Measurements from ENCODE around the gene FAHD2B.
A peak's percentile ranks its signal among the peaks of the same experiment; 100 is the strongest.
"Not testable (repeated sequence)": the region's sequence is repeated elsewhere in the genome, so short reads cannot be mapped to it uniquely, and the experiment has no call there.

The FAHD2B gene

GRCh38 chr2:97094772-97095611 lies at the start of gene FAHD2B:
Gene FAHD2B, minus strand, starts transcription at chr2:97094882. Its CDS starts 3,176 bp downstream, at chr2:97091706.
- not testable (repeated sequence) for H3K4me1 ChIP-seq (ENCODE audit: control insufficient read depth, insufficient read depth, low read length); H3K36me3 ChIP-seq (ENCODE audit: control insufficient read depth in 2 of 2, insufficient read depth in 2 of 2, low read length in 2 of 2); H3K9me3 ChIP-seq (ENCODE audit: control insufficient read depth in 2 of 2, low read length in 2 of 2); H3K27me3 ChIP-seq (ENCODE audit: control insufficient read depth in 1 of 2, insufficient read depth in 2 of 2, low read length in 2 of 2)
- peak within 1 kb of the TSS; percentile 41 for H3K27ac ChIP-seq (ENCODE audit: low read length)
- H3K9ac ChIP-seq (ENCODE audit: low read length in 2 of 2) = peak within 1 kb of the TSS; percentile 45 to 51
- H3K4me3 ChIP-seq (ENCODE audit: low read length in 2 of 2) = peak within 1 kb of the TSS; percentile 53 to 64

DNA sequence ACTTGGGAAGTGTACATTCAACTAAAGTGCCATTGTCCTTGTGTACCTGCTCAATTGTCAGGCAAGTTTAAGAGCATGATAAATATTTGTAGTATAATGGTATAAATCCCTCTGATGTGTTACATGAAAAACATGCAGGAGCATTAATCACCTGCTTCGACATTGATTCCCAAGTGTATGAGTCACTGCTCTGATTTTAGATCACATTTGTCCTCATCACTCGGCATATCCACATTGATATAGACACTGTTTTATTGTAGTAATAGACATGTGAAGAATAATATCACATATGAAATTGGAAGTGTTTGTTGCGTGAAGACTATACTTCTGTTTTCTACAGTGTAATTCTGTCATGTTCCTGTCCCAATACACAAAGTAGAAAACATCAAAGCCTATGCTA lies 49.3 kb upstream of the FAHD2B start:
- not testable (repeated sequence) for H3K9me3 ChIP-seq (ENCODE audit: control insufficient read depth in 2 of 2, low read length in 2 of 2); H3K27me3 ChIP-seq (ENCODE audit: control insufficient read depth in 1 of 2, insufficient read depth in 2 of 2, low read length in 2 of 2); H3K36me3 ChIP-seq (ENCODE audit: control insufficient read depth in 2 of 2, insufficient read depth in 2 of 2, low read length in 2 of 2); H3K9ac ChIP-seq (ENCODE audit: low read length in 2 of 2); H3K27ac ChIP-seq (ENCODE audit: low read length); H3K4me1 ChIP-seq (ENCODE audit: control insufficient read depth, insufficient read depth, low read length); H3K4me3 ChIP-seq (ENCODE audit: low read length in 2 of 2)

DNA sequence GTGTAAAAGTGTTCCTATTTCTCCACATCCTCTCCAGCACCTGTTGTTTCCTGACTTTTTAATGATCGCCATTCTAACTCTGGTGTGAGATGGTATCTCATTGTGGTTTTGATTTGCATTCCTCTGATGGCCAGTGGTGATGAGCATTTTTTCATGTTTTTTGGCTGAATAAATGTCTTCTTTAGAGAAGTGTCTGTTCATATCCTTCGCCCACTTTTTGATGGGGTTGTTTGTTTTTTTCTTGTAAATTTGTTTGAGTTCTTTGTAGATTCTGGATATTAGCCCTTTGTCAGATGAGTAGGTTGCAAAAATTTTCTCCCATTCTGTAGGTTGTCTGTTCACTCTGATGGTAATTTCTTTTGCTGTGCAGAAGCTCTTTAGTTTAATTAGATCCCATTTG lies 34.4 kb upstream of the FAHD2B start:
- not testable (repeated sequence) for H3K9me3 ChIP-seq (ENCODE audit: control insufficient read depth in 2 of 2, low read length in 2 of 2); H3K27ac ChIP-seq (ENCODE audit: low read length); H3K4me1 ChIP-seq (ENCODE audit: control insufficient read depth, insufficient read depth, low read length); H3K4me3 ChIP-seq (ENCODE audit: low read length in 2 of 2); H3K27me3 ChIP-seq (ENCODE audit: control insufficient read depth in 1 of 2, insufficient read depth in 2 of 2, low read length in 2 of 2); H3K36me3 ChIP-seq (ENCODE audit: control insufficient read depth in 2 of 2, insufficient read depth in 2 of 2, low read length in 2 of 2); H3K9ac ChIP-seq (ENCODE audit: low read length in 2 of 2)

- H3K4me3 ChIP-seq (ENCODE audit: low read length in 2 of 2) = peak overlapping the region; percentile 57 to 80
- H3K4me1 ChIP-seq (ENCODE audit: control insufficient read depth, insufficient read depth, low read length); H3K27me3 ChIP-seq (ENCODE audit: control insufficient read depth in 1 of 2, insufficient read depth in 2 of 2, low read length in 2 of 2); H3K36me3 ChIP-seq (ENCODE audit: control insufficient read depth in 2 of 2, insufficient read depth in 2 of 2, low read length in 2 of 2); H3K9me3 ChIP-seq (ENCODE audit: control insufficient read depth in 2 of 2, low read length in 2 of 2): not testable (repeated sequence)
- H3K9ac ChIP-seq (ENCODE audit: low read length in 2 of 2) = peak overlapping the region; percentile 73 to 75
- H3K27ac ChIP-seq (ENCODE audit: low read length) = peak overlapping the region; percentile 41
These were observed 19.2 kb upstream of the FAHD2B start for GRCh38 chr2:97113882-97114255.

- peak within 1 kb of the TSS; percentile 71 to 80 for H3K4me3 ChIP-seq (ENCODE audit: low read length in 2 of 2)
- not testable (repeated sequence) for H3K4me1 ChIP-seq (ENCODE audit: control insufficient read depth, insufficient read depth, low read length); H3K9me3 ChIP-seq (ENCODE audit: control insufficient read depth in 2 of 2, low read length in 2 of 2); H3K36me3 ChIP-seq (ENCODE audit: control insufficient read depth in 2 of 2, insufficient read depth in 2 of 2, low read length in 2 of 2); H3K27me3 ChIP-seq (ENCODE audit: control insufficient read depth in 1 of 2, insufficient read depth in 2 of 2, low read length in 2 of 2)
- peak within 1 kb of the TSS; percentile 67 for H3K27ac ChIP-seq (ENCODE audit: low read length)
- H3K9ac ChIP-seq (ENCODE audit: low read length in 2 of 2) = peak within 1 kb of the TSS; percentile 73 to 76
These were observed 18.6 kb upstream of the FAHD2B start, which contains the start of gene ANKRD36 for GRCh38 chr2:97113050-97113881. Gene ANKRD36, plus strand, starts transcription at chr2:97113153. Its CDS starts 587 bp downstream, at chr2:97113740.

GRCh38 chr2:97112320-97113049 lies 17.8 kb upstream of the FAHD2B start:
- Histone ChIP-seq H3K27ac (ENCODE audit: low read length) (peak overlapping the region; percentile 67), H3K9ac (ENCODE audit: low read length in 2 of 2) (peak overlapping the region; percentile 60 to 76), H3K4me3 (ENCODE audit: low read length in 2 of 2) (peak overlapping the region; percentile 71 to 80)
- H3K4me1 ChIP-seq (ENCODE audit: control insufficient read depth, insufficient read depth, low read length); H3K36me3 ChIP-seq (ENCODE audit: control insufficient read depth in 2 of 2, insufficient read depth in 2 of 2, low read length in 2 of 2); H3K9me3 ChIP-seq (ENCODE audit: control insufficient read depth in 2 of 2, low read length in 2 of 2); H3K27me3 ChIP-seq (ENCODE audit: control insufficient read depth in 1 of 2, insufficient read depth in 2 of 2, low read length in 2 of 2): not testable (repeated sequence)

- not testable (repeated sequence) for H3K4me3 ChIP-seq (ENCODE audit: low read length in 2 of 2); H3K4me1 ChIP-seq (ENCODE audit: control insufficient read depth, insufficient read depth, low read length); H3K27me3 ChIP-seq (ENCODE audit: control insufficient read depth in 1 of 2, insufficient read depth in 2 of 2, low read length in 2 of 2)
These were observed 16.6 kb upstream of the FAHD2B start for GRCh38 chr2:97111246-97111645.

GRCh38 chr2:97106878-97107277 lies 12.2 kb upstream of the FAHD2B start:
- H3K9ac ChIP-seq (ENCODE audit: low read length in 2 of 2); H3K27ac ChIP-seq (ENCODE audit: low read length); H3K4me1 ChIP-seq (ENCODE audit: control insufficient read depth, insufficient read depth, low read length); H3K4me3 ChIP-seq (ENCODE audit: low read length in 2 of 2); H3K9me3 ChIP-seq (ENCODE audit: control insufficient read depth in 2 of 2, low read length in 2 of 2); H3K36me3 ChIP-seq (ENCODE audit: control insufficient read depth in 2 of 2, insufficient read depth in 2 of 2, low read length in 2 of 2); H3K27me3 ChIP-seq (ENCODE audit: control insufficient read depth in 1 of 2, insufficient read depth in 2 of 2, low read length in 2 of 2): not testable (repeated sequence)

More at GRCh38 chr2:97111246-97111645, 16.6 kb upstream of the FAHD2B start:
- not testable (repeated sequence) for H3K36me3 ChIP-seq (ENCODE audit: control insufficient read depth in 2 of 2, insufficient read depth in 2 of 2, low read length in 2 of 2); H3K9me3 ChIP-seq (ENCODE audit: control insufficient read depth in 2 of 2, low read length in 2 of 2); H3K9ac ChIP-seq (ENCODE audit: low read length in 2 of 2); H3K27ac ChIP-seq (ENCODE audit: low read length)

DNA sequence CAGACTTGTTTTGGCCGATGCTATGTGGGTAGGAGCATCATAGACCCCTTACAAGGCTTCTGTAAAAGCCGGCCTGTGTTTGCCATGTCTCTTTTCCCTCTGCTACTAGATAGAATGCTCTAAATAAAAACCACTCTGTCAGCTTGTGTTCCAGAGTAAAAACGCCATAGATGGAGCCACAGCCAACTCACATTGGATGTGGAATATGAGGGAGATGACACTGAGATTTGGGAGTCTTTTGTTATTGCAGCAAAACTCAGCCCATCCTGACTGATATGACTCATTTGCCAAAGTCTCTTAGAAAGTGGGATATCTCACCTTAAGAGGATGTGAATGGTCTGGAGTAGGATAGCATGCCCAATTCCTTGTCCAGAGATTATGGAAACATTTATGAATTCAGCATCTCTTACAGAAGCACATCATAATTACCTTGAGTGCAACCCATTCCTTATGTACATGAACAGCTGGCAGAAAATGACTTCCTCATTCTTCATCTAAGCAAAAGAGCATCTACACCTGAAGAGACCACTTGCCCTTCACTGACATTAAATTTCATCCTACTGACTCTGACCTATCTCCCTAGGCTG lies 4.2 kb upstream of the FAHD2B start:
- not testable (repeated sequence) for H3K4me1 ChIP-seq (ENCODE audit: control insufficient read depth, insufficient read depth, low read length); H3K27ac ChIP-seq (ENCODE audit: low read length); H3K4me3 ChIP-seq (ENCODE audit: low read length in 2 of 2); H3K9me3 ChIP-seq (ENCODE audit: control insufficient read depth in 2 of 2, low read length in 2 of 2); H3K9ac ChIP-seq (ENCODE audit: low read length in 2 of 2); H3K36me3 ChIP-seq (ENCODE audit: control insufficient read depth in 2 of 2, insufficient read depth in 2 of 2, low read length in 2 of 2); H3K27me3 ChIP-seq (ENCODE audit: control insufficient read depth in 1 of 2, insufficient read depth in 2 of 2, low read length in 2 of 2)

DNA sequence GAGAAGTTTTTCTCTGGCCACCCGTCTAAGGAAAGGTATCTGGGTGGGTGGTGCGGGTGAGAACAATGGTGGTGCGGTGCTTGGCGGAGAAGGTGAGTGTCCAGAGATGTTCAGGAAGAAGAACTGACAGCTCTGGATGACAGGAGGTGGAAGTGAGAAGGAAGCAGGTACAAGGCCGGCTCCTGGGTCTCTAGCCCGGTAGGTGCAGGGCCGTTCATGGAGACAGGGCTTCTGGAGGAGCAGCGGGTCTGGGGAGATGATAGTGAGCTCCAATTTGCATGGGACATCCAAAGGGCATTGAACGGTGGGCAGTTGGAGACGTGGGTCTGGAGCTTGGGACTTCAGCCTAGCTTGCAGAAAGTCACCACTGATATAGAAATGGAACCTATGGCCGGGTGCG lies 979 bp upstream of the FAHD2B start:
- peak overlapping the region; percentile 53 to 64 for H3K4me3 ChIP-seq (ENCODE audit: low read length in 2 of 2)

More for the DNA sequence above, 979 bp upstream of the FAHD2B start:
- H3K27ac ChIP-seq (ENCODE audit: low read length) = no peak overlapping the region
- H3K9me3 ChIP-seq (ENCODE audit: control insufficient read depth in 2 of 2, low read length in 2 of 2) = no peaks in the 10 kb centered on the region
- peaks cover 6% of the 10 kb centered on the region for H3K4me1 ChIP-seq (ENCODE audit: control insufficient read depth, insufficient read depth, low read length)
- no peaks in the 10 kb centered on the region for H3K27me3 ChIP-seq (ENCODE audit: control insufficient read depth in 1 of 2, insufficient read depth in 2 of 2, low read length in 2 of 2)
- H3K36me3 ChIP-seq (ENCODE audit: control insufficient read depth in 2 of 2, insufficient read depth in 2 of 2, low read length in 2 of 2) = no peaks in the 10 kb centered on the region
- peak overlapping the region; percentile 45 to 51 for H3K9ac ChIP-seq (ENCODE audit: low read length in 2 of 2)
